Measurements from ENCODE around the gene PXK.
"Not testable (repeated sequence)": the region's sequence is repeated elsewhere in the genome, so short reads cannot be mapped to it uniquely, and the experiment has no call there.

Gene PXK

GRCh38 chr3:58432905-58433304 lies 100.2 kb downstream of the PXK start:
- peak overlapping the region; percentile 87 to 98 (median 91) for H3K4me3 Mint-ChIP-seq
- H3K27ac Mint-ChIP-seq = peak overlapping the region; percentile 47 to 93 (median 93)
- no peak for TF ChIP-seq CTCF (IDR thresholded peaks at IDR 0.05; ENCODE audit: unreplicated experiment in 3 of 3)
- H3K9me3 Mint-ChIP-seq = no peaks in the 10 kb centered on the region
- no peaks in the 10 kb centered on the region for H3K27me3 Mint-ChIP-seq (ENCODE audit: low read depth)
- peaks cover 37% of the 10 kb centered on the region for H3K4me1 Mint-ChIP-seq
- peaks cover 35% of the 10 kb centered on the region for H3K36me3 Mint-ChIP-seq (ENCODE audit: low read depth)

DNA sequence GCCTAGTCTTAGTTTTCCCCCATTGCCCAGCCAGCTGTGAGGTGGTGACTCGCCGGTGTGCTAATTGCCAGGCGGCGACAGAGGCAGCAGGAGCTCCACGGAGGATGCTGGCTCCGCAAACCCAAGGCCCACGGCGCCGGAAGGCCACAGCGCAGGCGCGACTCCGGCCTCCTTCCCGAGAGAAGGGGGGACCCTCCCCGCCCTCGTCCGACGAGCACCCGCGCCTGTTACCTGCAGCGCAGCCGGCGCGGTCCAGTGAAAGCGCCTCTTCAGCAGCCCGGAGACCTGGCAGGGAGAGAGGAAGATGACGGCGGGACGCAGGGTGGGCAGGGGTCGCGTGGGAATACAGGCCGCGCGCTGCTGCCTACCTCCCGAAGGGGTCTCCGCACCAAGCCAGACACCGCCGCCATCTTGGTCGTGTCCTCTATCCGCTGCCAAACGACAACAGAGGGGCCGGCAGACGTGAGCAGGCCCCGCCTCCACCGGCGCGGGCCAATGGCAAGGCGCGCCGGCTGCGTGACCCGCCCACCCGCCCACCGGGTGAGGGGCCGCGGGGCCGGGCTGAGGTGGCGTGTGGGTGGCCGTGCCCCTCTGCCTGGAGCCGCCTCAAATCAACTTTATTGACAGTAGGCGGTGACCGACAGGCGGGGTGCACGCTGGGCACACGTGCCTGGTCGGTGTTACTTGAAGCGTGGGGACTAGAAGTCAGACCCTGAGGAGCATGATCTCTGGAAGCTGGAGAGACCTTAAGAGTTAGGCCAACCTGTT lies 100.9 kb downstream of the PXK start, which contains the start of gene PDHB:
TSS of gene PDHB (minus strand) at position 433 of the 768 bp plus-strand sequence. CDS start at position 410, 23 bp downstream.
- no peaks in the 10 kb centered on the region for H3K9me3 Mint-ChIP-seq
- H3K4me1 Mint-ChIP-seq = peaks cover 37% of the 10 kb centered on the region
- peak within 1 kb of the TSS; percentile 47 to 93 (median 93) for H3K27ac Mint-ChIP-seq
- no peaks in the 10 kb centered on the region for H3K27me3 Mint-ChIP-seq (ENCODE audit: low read depth)
- H3K36me3 Mint-ChIP-seq (ENCODE audit: low read depth) = peaks cover 28% of the 10 kb centered on the region
- no peak for TF ChIP-seq CTCF (IDR thresholded peaks at IDR 0.05; ENCODE audit: unreplicated experiment in 3 of 3)
- peak within 1 kb of the TSS; percentile 87 to 98 (median 91) for H3K4me3 Mint-ChIP-seq

GRCh38 chr3:58434168-58434504 lies 101.4 kb downstream of the PXK start:
- H3K4me3 Mint-ChIP-seq = peak overlapping the region; percentile 87 to 98 (median 91)
- H3K4me1 Mint-ChIP-seq = peaks cover 37% of the 10 kb centered on the region
- no peaks in the 10 kb centered on the region for H3K27me3 Mint-ChIP-seq (ENCODE audit: low read depth)
- H3K36me3 Mint-ChIP-seq (ENCODE audit: low read depth) = peaks cover 23% of the 10 kb centered on the region
- H3K27ac Mint-ChIP-seq = peak overlapping the region; percentile 47 to 93 (median 93)
- no peaks in the 10 kb centered on the region for H3K9me3 Mint-ChIP-seq
- no peak for TF ChIP-seq CTCF (IDR thresholded peaks at IDR 0.05; ENCODE audit: unreplicated experiment in 3 of 3)

GRCh38 chr3:58434511-58434910 lies 101.8 kb downstream of the PXK start:
- peak overlapping the region; percentile 87 to 98 (median 91) for H3K4me3 Mint-ChIP-seq
- H3K27ac Mint-ChIP-seq = peak overlapping the region; percentile 47 to 93 (median 93)
- H3K36me3 Mint-ChIP-seq (ENCODE audit: low read depth) = peaks cover 19% of the 10 kb centered on the region
- H3K9me3 Mint-ChIP-seq = no peaks in the 10 kb centered on the region
- no peaks in the 10 kb centered on the region for H3K27me3 Mint-ChIP-seq (ENCODE audit: low read depth)
- no peak for TF ChIP-seq CTCF (IDR thresholded peaks at IDR 0.05; ENCODE audit: unreplicated experiment in 3 of 3)
- peaks cover 37% of the 10 kb centered on the region for H3K4me1 Mint-ChIP-seq

DNA sequence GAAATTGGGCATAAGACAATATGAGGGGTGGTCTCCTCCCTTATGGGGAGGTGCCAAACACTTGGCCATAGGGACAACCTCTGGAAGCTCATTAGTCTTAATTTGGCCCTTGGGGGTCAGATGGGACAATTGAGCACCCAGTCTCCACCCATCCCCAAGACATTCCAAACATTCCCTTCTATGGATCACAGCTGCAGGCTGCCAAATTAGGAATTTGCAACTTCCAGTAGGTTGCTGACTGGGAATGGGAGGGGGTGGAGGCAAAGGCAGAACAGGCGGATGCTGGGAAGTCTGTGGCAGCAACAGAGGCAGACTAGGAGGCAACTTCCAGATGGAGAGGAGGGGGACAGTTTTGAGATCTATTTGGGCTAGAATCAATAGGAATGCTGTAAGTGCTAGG lies 102.3 kb downstream of the PXK start:
- no peak for TF ChIP-seq CTCF (IDR thresholded peaks at IDR 0.05; ENCODE audit: unreplicated experiment in 3 of 3)
- peaks cover 37% of the 10 kb centered on the region for H3K4me1 Mint-ChIP-seq
- no peaks in the 10 kb centered on the region for H3K9me3 Mint-ChIP-seq
- peaks cover 2% of the 10 kb centered on the region for H3K27me3 Mint-ChIP-seq (ENCODE audit: low read depth)
- peaks cover 14% of the 10 kb centered on the region for H3K36me3 Mint-ChIP-seq (ENCODE audit: low read depth)
- H3K27ac Mint-ChIP-seq = peak overlapping the region; percentile 47 to 93 (median 93)
- H3K4me3 Mint-ChIP-seq = peak overlapping the region; percentile 87 to 98 (median 91)

- Mint-ChIP-seq H3K27ac (peak overlapping the region in 1 of 3 experiments; percentile 4), H3K4me1 (peaks cover 29% of the 10 kb centered on the region)
- not testable (repeated sequence) for H3K27me3 Mint-ChIP-seq (ENCODE audit: low read depth); H3K9me3 Mint-ChIP-seq; H3K36me3 Mint-ChIP-seq (ENCODE audit: low read depth); H3K4me3 Mint-ChIP-seq
These were observed 104.6 kb downstream of the PXK start for GRCh38 chr3:58437276-58437675.

- not testable (repeated sequence) for H3K27me3 Mint-ChIP-seq (ENCODE audit: low read depth); H3K4me1 Mint-ChIP-seq; H3K36me3 Mint-ChIP-seq (ENCODE audit: low read depth); H3K4me3 Mint-ChIP-seq; H3K27ac Mint-ChIP-seq; H3K9me3 Mint-ChIP-seq
These were observed 108.3 kb downstream of the PXK start for GRCh38 chr3:58440996-58441355.
